Transverse colon (tissue), 4 donors: Measurements from ENCODE around the gene CACNA1C. TPM values are rescaled to one million over a fixed set of nuclear protein-coding genes. Genes with fewer than 3 reads are reported as not detected.

Experiments used
- DNase-seq: peaks from one replicate; pipeline ENCODE4 v3.0.0-alpha.2; 2019
- H3K27ac ChIP-seq, 4 donors: fragments of 200-600 bp; sonication (generic); 2 replicates each; pipeline ENCODE4 v1.5.1; 2016 to 2018; ENCODE audit warnings: inconsistent platforms in 4 of 4
- H3K27me3 ChIP-seq: fragments of 200-600 bp; sonication (generic); 2 replicates; pipeline ENCODE4 v1.5.1; 2017; ENCODE audit warnings: inconsistent platforms
- H3K36me3 ChIP-seq, 4 donors: fragments of 200-600 bp; sonication (generic); 2 replicates each; pipeline ENCODE4 v1.5.1; 2017 to 2019; ENCODE audit warnings: inconsistent platforms in 4 of 4
- H3K4me1 ChIP-seq, 4 donors: fragments of 200-600 bp; sonication (generic); 2 replicates each; pipeline ENCODE4 v1.5.1; 2017 to 2020; ENCODE audit warnings: inconsistent platforms in 4 of 4
- H3K4me3 ChIP-seq, 4 donors: fragments of 200-600 bp; sonication (generic); 1 replicate in 1 of 4; 2 replicates in 3 of 4; pipeline versions ENCODE4 v1.5.1 to v1.6.1; 2017 to 2019; ENCODE audit warnings: inconsistent platforms in 4 of 4
- H3K9me3 ChIP-seq, 2 donors: fragments of 200-600 bp; sonication (generic); 2 replicates each; pipeline ENCODE4 v1.5.1; 2017 to 2019; ENCODE audit warnings: inconsistent platforms in 2 of 2
- CTCF ChIP-seq, 5 experiments: fragments of 200-600 bp in 3 of 5; fragments of 450-650 bp in 2 of 5; sonication (generic) in 3 of 5; IDR thresholded peaks; 1 replicate in 2 of 5; 2 replicates in 3 of 5; pipeline ENCODE4 v1.5.1; 2016 to 2017; ENCODE audit warnings: antibody characterized with exemption in 5 of 5, inconsistent platforms in 3 of 5, mild to moderate bottlenecking in 2 of 5, moderate library complexity in 1 of 5
- EP300 ChIP-seq: sonication (generic); formaldehyde crosslinking; IDR thresholded peaks from one replicate; pipeline ENCODE4 v1.6.1; 2017; ENCODE audit warnings: antibody characterized with exemption, low read depth
- POLR2A ChIP-seq: fragments of 450-650 bp; IDR thresholded peaks from one replicate; pipeline ENCODE4 v1.6.1; 2016; ENCODE audit warnings: antibody characterized with exemption, mild to moderate bottlenecking, moderate library complexity
- POLR2AphosphoS5 ChIP-seq, 3 donors: sonication (generic); formaldehyde crosslinking; IDR thresholded peaks; one replicate each; pipeline ENCODE4 v1.6.1; 2016; ENCODE audit warnings: antibody characterized with exemption in 3 of 3
- WGBS, 2 donors: methylation state at CpG; one replicate each; pipeline ENCODE4 v1.1.5; 2018; ENCODE audit warnings: low coverage in 1 of 2; 5-methylcytosine and 5-hydroxymethylcytosine counted together
- in situ Hi-C, 4 donors: fragments of 200-750 bp; cut with MboI; loops; one replicate each; pipeline versions ENCODE4 v1.15.0 to v1.15.1; 2017; ENCODE audit warnings: low sequenced_read_pairs in 3 of 4, low pct_ligation_motif_present in 1 of 4, low pct_unique_long_range_greater_than_20kb in 1 of 4
- intact Hi-C: fragments of 100-400 bp; cut with DNase I; formaldehyde crosslinking; loops from one replicate; pipeline ENCODE4 v1.15.1; 2023; ENCODE audit warnings: low total_unique reads
- total RNA-seq, 4 donors: library from RNA; depleted of rRNA; stranded (reverse); fragments of >200 nt; gene quantifications; one replicate each; pipeline ENCODE4 v1.1.0, GENCODE V29; 2016

CACNA1C gene
- total RNA-seq, 4 donors from 2014 or later: 18.8 to 35.2 (median 24.8) TPM

GRCh38 chr12:2284321-2284813 is 231.6 kb downstream of the CACNA1C start:
- no peak for DNase-seq
- no peak overlapping the region for H3K4me3 ChIP-seq
- no peaks in the 10 kb centered on the region for H3K9me3 ChIP-seq
- H3K27me3 ChIP-seq: no peaks in the 10 kb centered on the region
- H3K4me1 ChIP-seq: peaks cover 20 to 61% (median 28%) of the 10 kb centered on the region in 4 donors
- in situ Hi-C loops (loop anchor here in 3 of 4 donors (5.0 to 10.0 kb wide), 2 partner anchors 227 to 230 kb away; partner anchors contain the start of gene CACNA1C (in 2 of the 3)), intact Hi-C loops (no loop called here)
- no peaks in the 10 kb centered on the region for H3K36me3 ChIP-seq
- 58 to 67% methylated on average over 3 to 10 of the region's 10 CpGs for WGBS, 2 donors
- peak overlapping the region; percentile 70 to 84 (median 74) for H3K27ac ChIP-seq
- TF ChIP-seq POLR2A (no peak), POLR2AphosphoS5 (IDR thresholded peaks at IDR 0.05) (no peak), EP300 (no peak), CTCF (IDR thresholded peaks at IDR 0.05) (no peak)

GRCh38 chr12:2284857-2285256 is 232.1 kb downstream of the CACNA1C start:
- DNase-seq: peak; percentile 83
- peaks cover 20 to 61% (median 28%) of the 10 kb centered on the region in 4 donors for H3K4me1 ChIP-seq
- intact Hi-C loops: no loop called here
- no peaks in the 10 kb centered on the region for H3K36me3 ChIP-seq
- H3K27me3 ChIP-seq: no peaks in the 10 kb centered on the region
- no peaks in the 10 kb centered on the region for H3K9me3 ChIP-seq
- peak overlapping the region; percentile 70 to 84 (median 74) for H3K27ac ChIP-seq
- TF ChIP-seq CTCF (IDR thresholded peaks at IDR 0.05) (peak; percentile 59 to 68 (median 64)), EP300 (no peak), POLR2AphosphoS5 (IDR thresholded peaks at IDR 0.05) (no peak), POLR2A (no peak)
- H3K4me3 ChIP-seq: no peak overlapping the region
- WGBS, 2 donors: 42% methylated on average over 8 of the region's 8 CpGs; no CpG with 5 or more reads in 1 of the 2 donors
- in situ Hi-C loops: loop anchor here in 3 of 4 donors (5.0 to 10.0 kb wide), 2 partner anchors 228 to 230 kb away; partner anchors contain the start of gene CACNA1C (in 2 of the 3)

GRCh38 chr12:2285462-2285861 is 232.7 kb downstream of the CACNA1C start:
- no peak for DNase-seq
- Histone ChIP-seq H3K36me3 (no peaks in the 10 kb centered on the region), H3K27me3 (no peaks in the 10 kb centered on the region), H3K27ac (peak overlapping the region; percentile 70 to 84 (median 74)), H3K9me3 (no peaks in the 10 kb centered on the region), H3K4me3 (no peak overlapping the region), H3K4me1 (peaks cover 20 to 61% (median 28%) of the 10 kb centered on the region in 4 donors)
- intact Hi-C loops: no loop called here
- in situ Hi-C loops: loop anchor here in 2 of 4 donors (10.0 kb wide), 1 partner anchor 231 kb away; the partner anchor contains the start of gene CACNA1C (in 2 of the 2)
- no peak for TF ChIP-seq EP300
- no peak for TF ChIP-seq POLR2A
- no peak for TF ChIP-seq CTCF (IDR thresholded peaks at IDR 0.05)
- TF ChIP-seq POLR2AphosphoS5 (IDR thresholded peaks at IDR 0.05): no peak
- WGBS, 2 donors: 89 to 96% methylated on average over 4 to 14 of the region's 14 CpGs

GRCh38 chr12:2286047-2286446 is 233.3 kb downstream of the CACNA1C start:
- H3K27me3 ChIP-seq: no peaks in the 10 kb centered on the region
- no peaks in the 10 kb centered on the region for H3K9me3 ChIP-seq
- DNase-seq: no peak
- H3K4me1 ChIP-seq: peaks cover 20 to 61% (median 28%) of the 10 kb centered on the region in 4 donors
- no peak overlapping the region for H3K4me3 ChIP-seq
- H3K27ac ChIP-seq: peak overlapping the region; percentile 70 to 84 (median 74)
- TF ChIP-seq CTCF (IDR thresholded peaks at IDR 0.05): no peak
- in situ Hi-C loops (loop anchor here in 2 of 4 donors (10.0 kb wide), 1 partner anchor 231 kb away; the partner anchor contains the start of gene CACNA1C (in 2 of the 2)), intact Hi-C loops (no loop called here)
- 67 to 84% methylated on average over 4 to 5 of the region's 5 CpGs for WGBS, 2 donors
- H3K36me3 ChIP-seq: no peaks in the 10 kb centered on the region
